ENCODE data around the gene ARHGEF3.

DNA sequence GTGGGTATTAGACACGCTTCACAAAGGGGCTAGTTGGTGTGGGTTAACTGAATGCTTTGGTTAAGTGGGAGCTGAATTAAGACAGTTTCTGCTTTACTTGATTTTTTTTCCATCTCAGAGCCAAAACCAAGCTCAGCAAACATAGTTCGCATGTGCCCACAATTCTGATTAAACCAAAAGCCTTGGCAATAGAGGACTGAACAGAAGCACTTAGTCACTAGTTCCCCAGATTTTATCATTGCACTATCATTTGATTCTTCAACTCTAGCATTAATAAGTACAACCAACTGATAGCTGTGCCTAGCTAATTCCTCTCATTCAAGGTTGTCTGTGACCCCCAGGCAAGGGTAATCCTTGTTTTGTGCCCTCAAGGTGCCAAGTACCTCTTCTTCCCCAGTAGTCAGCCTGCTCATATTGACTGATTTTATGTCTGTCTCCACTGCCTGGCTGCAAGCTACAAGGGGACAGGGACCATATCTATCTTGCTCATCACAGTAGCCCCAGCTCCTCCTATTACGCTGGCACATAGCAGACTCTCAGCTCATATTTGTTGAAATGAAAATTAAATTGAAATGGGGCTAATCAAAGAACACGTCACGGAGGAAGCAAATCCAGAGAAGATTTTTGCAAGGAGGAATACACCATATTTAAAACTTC is 9.9 kb upstream of the ARHGEF3 start:
- no peak for TF ChIP-seq CTCF (conservative IDR thresholded peaks at IDR 0.05; ENCODE audit: low read length)
- TF ChIP-seq EZH2phosphoT487 (IDR thresholded peaks at IDR 0.05; ENCODE audit: borderline replicate concordance), result no peak

All from Loucy (cell line).